Smooth muscle cell (in vitro differentiated cells): ENCODE data around the gene PLEKHN1. TPM values are rescaled to one million over a fixed set of nuclear protein-coding genes. Genes with fewer than 3 reads are reported as not detected.
A peak's percentile ranks its signal among the peaks of the same experiment; 100 is the strongest.

ENCODE experiments used
- DNase-seq: peaks from one replicate; lab custom pipeline; 2025; ENCODE audit not compliant: unreplicated experiment; lab: John Stamatoyannopoulos, UW
- H2AFZ ChIP-seq: fragments of 200-600 bp; sonication (generic); 2 replicates; pipeline ENCODE4 v1.6.0; 2016; ENCODE audit warnings: antibody characterized with exemption, low read depth, mild to moderate bottlenecking
- H3F3A ChIP-seq: fragments of 200-600 bp; sonication (generic); 2 replicates; pipeline ENCODE4 v1.6.0; 2017; ENCODE audit warnings: antibody characterized with exemption, low read depth
- H3K27ac ChIP-seq: fragments of 200-600 bp; sonication (generic); 2 replicates; pipeline ENCODE4 v1.5.1; 2016; ENCODE audit warnings: low read depth, mild to moderate bottlenecking
- H3K27me3 ChIP-seq: fragments of 200-600 bp; sonication (generic); 2 replicates; pipeline ENCODE4 v1.6.1; 2016; ENCODE audit warnings: low read depth, mild to moderate bottlenecking
- H3K36me3 ChIP-seq: fragments of 200-600 bp; sonication (generic); 2 replicates; pipeline ENCODE4 v1.5.1; 2016; ENCODE audit warnings: low read depth
- H3K4me1 ChIP-seq: fragments of 200-600 bp; sonication (generic); 2 replicates; pipeline ENCODE4 v1.5.1; 2016; ENCODE audit warnings: low read depth
- H3K4me2 ChIP-seq: fragments of 200-600 bp; sonication (generic); 2 replicates; pipeline ENCODE4 v1.6.0; 2016; ENCODE audit warnings: mild to moderate bottlenecking
- H3K4me3 ChIP-seq: fragments of 200-600 bp; sonication (generic); 2 replicates; pipeline ENCODE4 v1.5.1; 2016; ENCODE audit warnings: mild to moderate bottlenecking
- H3K79me2 ChIP-seq: fragments of 200-600 bp; sonication (generic); 2 replicates; pipeline ENCODE4 v1.6.0; 2016; ENCODE audit warnings: low read depth, mild to moderate bottlenecking
- H3K9ac ChIP-seq: fragments of 200-600 bp; sonication (generic); 2 replicates; pipeline ENCODE4 v1.6.0; 2016; ENCODE audit warnings: low read depth
- H3K9me3 ChIP-seq: fragments of 200-600 bp; sonication (generic); replicated peaks from 2 replicates; pipeline ENCODE4 v1.5.1; 2016; ENCODE audit warnings: low read depth
- H4K20me1 ChIP-seq: fragments of 200-600 bp; sonication (generic); 2 replicates; pipeline ENCODE4 v1.6.0; 2016; ENCODE audit warnings: low read depth
- CTCF ChIP-seq: fragments of 200-600 bp; sonication (generic); IDR thresholded peaks from 2 replicates; pipeline ENCODE4 v1.5.1; 2017; ENCODE audit warnings: borderline replicate concordance, mild to moderate bottlenecking, antibody characterized with exemption; ENCODE audit not compliant: insufficient read depth, poor library complexity, severe bottlenecking
- WGBS: methylation state at CpG from one replicate; pipeline ENCODE4 v1.1.7; 2016; ENCODE audit warnings: low lambda C conversion rate; 5-methylcytosine and 5-hydroxymethylcytosine counted together
- polyA plus RNA-seq: library from polyadenylated mRNA; unstranded; fragments of >200 nt; fragmentation: Nextera tagmentation; extraction: Ambion mirVana; gene quantifications from 2 replicates; pipeline ENCODE4 v1.2.1, GENCODE V29; 2016
- total RNA-seq: library from RNA; depleted of rRNA; stranded (reverse); fragments of >200 nt; gene quantifications from 2 replicates; pipeline ENCODE4 v1.2.3, GENCODE V29; 2014

Gene PLEKHN1
- 1.9 and 2.6 TPM in 2 replicates for total RNA-seq
- 5.2 and 9.6 TPM in 2 replicates for polyA plus RNA-seq

- peak within 1 kb of the TSS; percentile 85 for H3K4me2 ChIP-seq
- peak within 1 kb of the TSS; percentile 88 for H3K9ac ChIP-seq
- no peak for TF ChIP-seq CTCF
Measured at GRCh38 chr1:966135-966703, at the start of gene PLEKHN1. TSS of gene PLEKHN1 (plus strand) at chr1:966482. CDS start at chr1:966532, 50 bp downstream.

GRCh38 chr1:917076-917459 lies 49.2 kb upstream of the PLEKHN1 start:
- 55% methylated on average over 7 of the region's 7 CpGs for WGBS
- no peak for TF ChIP-seq CTCF
- Histone ChIP-seq H3K4me3 (no peak overlapping the region), H3K9me3 (no peaks in the 10 kb centered on the region), H3K4me1 (peaks cover 6% of the 10 kb centered on the region), H2AFZ (no peak overlapping the region), H3K27me3 (no peaks in the 10 kb centered on the region), H3K4me2 (no peak overlapping the region), H3F3A (no peaks in the 10 kb centered on the region), H3K9ac (no peak overlapping the region), H3K36me3 (no peaks in the 10 kb centered on the region), H3K79me2 (no peaks in the 10 kb centered on the region), H3K27ac (no peak overlapping the region), H4K20me1 (peaks cover 5% of the 10 kb centered on the region)
- DNase-seq, result no peak

More at GRCh38 chr1:966135-966703, at the start of gene PLEKHN1:
- peak within 1 kb of the TSS; percentile 84 for H2AFZ ChIP-seq
- H3K36me3 ChIP-seq, result no peaks in the 10 kb centered on the region
- no peaks in the 10 kb centered on the region for H4K20me1 ChIP-seq
- H3K9me3 ChIP-seq, result no peaks in the 10 kb centered on the region
- H3F3A ChIP-seq, result no peaks in the 10 kb centered on the region
- no peak for DNase-seq
- peak within 1 kb of the TSS; percentile 60 for H3K4me3 ChIP-seq
- H3K27ac ChIP-seq, result peak within 1 kb of the TSS; percentile 93
- H3K4me1 ChIP-seq, result peaks cover 7% of the 10 kb centered on the region
- H3K79me2 ChIP-seq, result no peaks in the 10 kb centered on the region
- 11% methylated on average over 29 of the region's 31 CpGs for WGBS
- H3K27me3 ChIP-seq, result peaks cover 9% of the 10 kb centered on the region

GRCh38 chr1:917466-918091 lies 48.7 kb upstream of the PLEKHN1 start:
- Histone ChIP-seq H3K27me3 (no peaks in the 10 kb centered on the region), H3K79me2 (no peaks in the 10 kb centered on the region), H2AFZ (no peak overlapping the region), H3K9me3 (no peaks in the 10 kb centered on the region), H4K20me1 (peaks cover 10% of the 10 kb centered on the region), H3K4me3 (no peak overlapping the region), H3F3A (no peaks in the 10 kb centered on the region), H3K36me3 (no peaks in the 10 kb centered on the region), H3K9ac (no peak overlapping the region), H3K4me2 (no peak overlapping the region), H3K4me1 (peaks cover 6% of the 10 kb centered on the region), H3K27ac (no peak overlapping the region)
- 76% methylated on average over 21 of the region's 22 CpGs for WGBS
- TF ChIP-seq CTCF, result no peak
- no peak for DNase-seq
